SK-N-SH (cell line): ENCODE results near the gene PTPN14. TPM values are rescaled to one million over a fixed set of nuclear protein-coding genes. Genes with fewer than 3 reads are reported as not detected.
"Not testable (repeated sequence)": the region's sequence is repeated elsewhere in the genome, so short reads cannot be mapped to it uniquely, and the experiment has no call there.

Experiments used
- CTCF ChIA-PET: fragments of 300-600, 350-600 bp; formaldehyde crosslinking; extraction: SDS; loops from one replicate; lab custom pipeline; 2021; lab: Yijun Ruan, JAX
- POLR2A ChIA-PET: fragments of 350-600 bp; sonication (Branson Sonifier 250); formaldehyde crosslinking; extraction: SDS; loops from one replicate; lab custom pipeline; 2020; ENCODE audit warnings: antibody characterized with exemption, inconsistent platforms; lab: Yijun Ruan, JAX
- DNase-seq: peaks from one replicate; pipeline ENCODE4 v3.0.0; 2012
- H2AFZ ChIP-seq: fragments of 200-600 bp; sonication (generic); 2 replicates; pipeline ENCODE4 v1.8.1; 2016; ENCODE audit warnings: antibody characterized with exemption, mild to moderate bottlenecking, low read depth
- H3F3A ChIP-seq: fragments of 200-600 bp; sonication (generic); replicated peaks from 2 replicates; pipeline ENCODE3; 2016; ENCODE audit warnings: antibody characterized with exemption, mild to moderate bottlenecking; ENCODE audit not compliant: insufficient read depth
- H3K27ac ChIP-seq, 2 experiments: fragments of 200-500 bp in 1 of 2; fragments of 200-600 bp in 1 of 2; sonication (Bioruptor generic) in 1 of 2; sonication (generic), shearing (Covaris generic) in 1 of 2; 2 replicates each; pipeline versions ENCODE4 v1.5.1 to v1.6.1; 2014 to 2016; ENCODE audit warnings: low read depth in 2 of 2, inconsistent platforms in 1 of 2, low read length in 1 of 2, mild to moderate bottlenecking in 1 of 2, mixed read lengths in 1 of 2
- H3K27me3 ChIP-seq: fragments of 200-600 bp; sonication (generic), shearing (Covaris generic); 2 replicates; pipeline ENCODE4 v1.6.1; 2016; ENCODE audit warnings: mixed run types; ENCODE audit not compliant: insufficient read depth
- H3K36me3 ChIP-seq, 2 experiments: fragments of 200-500 bp in 1 of 2; fragments of 200-600 bp in 1 of 2; sonication (Bioruptor generic) in 1 of 2; sonication (generic) in 1 of 2; replicated peaks in 1 of 2; 2 replicates each; pipeline versions ENCODE3 to v1.5.1; 2014 to 2016; ENCODE audit warnings: low read length in 1 of 2, mild to moderate bottlenecking in 1 of 2; ENCODE audit not compliant: insufficient read depth in 2 of 2, control insufficient read depth in 1 of 2
- H3K4me1 ChIP-seq, 2 experiments: fragments of 200-500 bp in 1 of 2; fragments of 200-600 bp in 1 of 2; sonication (Bioruptor generic) in 1 of 2; sonication (generic), shearing (Covaris generic) in 1 of 2; 2 replicates each; pipeline versions ENCODE4 v1.5.1 to v1.6.1; 2014 to 2016; ENCODE audit warnings: low read depth in 1 of 2, low read length in 1 of 2, mixed run types in 1 of 2; ENCODE audit not compliant: insufficient read depth in 2 of 2, control insufficient read depth in 1 of 2
- H3K4me2 ChIP-seq: fragments of 200-600 bp; sonication (generic), shearing (Covaris generic); 2 replicates; pipeline ENCODE4 v1.6.1; 2017; ENCODE audit warnings: mixed run types
- H3K4me3 ChIP-seq, 2 experiments: fragments of 200-500 bp in 1 of 2; fragments of 200-600 bp in 1 of 2; sonication (Bioruptor generic) in 1 of 2; sonication (generic), shearing (Covaris generic) in 1 of 2; 2 replicates each; pipeline versions ENCODE4 v1.5.1 to v1.8.1; 2014 to 2016; ENCODE audit warnings: low read depth in 2 of 2, inconsistent platforms in 1 of 2, low read length in 1 of 2, mild to moderate bottlenecking in 1 of 2, mixed read lengths in 1 of 2, moderate library complexity in 1 of 2
- H3K79me2 ChIP-seq: fragments of 200-600 bp; sonication (generic); 2 replicates; pipeline ENCODE4 v1.8.1; 2017; ENCODE audit warnings: mild to moderate bottlenecking; ENCODE audit not compliant: insufficient read depth
- H3K9ac ChIP-seq: fragments of 200-600 bp; sonication (generic); 2 replicates; pipeline ENCODE4 v1.6.1; 2017; ENCODE audit warnings: mixed run types
- H3K9me2 ChIP-seq: fragments of 200-600 bp; sonication (generic); 2 replicates; pipeline ENCODE4 v1.6.1; 2017; ENCODE audit warnings: mixed run types
- H3K9me3 ChIP-seq: fragments of 200-600 bp; sonication (generic); 2 replicates; pipeline ENCODE4 v1.6.1; 2017; ENCODE audit warnings: mixed run types, mild to moderate bottlenecking, moderate library complexity
- H4K20me1 ChIP-seq: fragments of 200-600 bp; sonication (generic); 2 replicates; pipeline ENCODE4 v1.6.1; 2017; ENCODE audit warnings: mild to moderate bottlenecking, mixed run types; ENCODE audit not compliant: insufficient read depth
- CTCF ChIP-seq: fragments of 200-600 bp; sonication (generic); IDR thresholded peaks from 2 replicates; pipeline ENCODE4 v1.6.1; 2017; ENCODE audit warnings: antibody characterized with exemption, mild to moderate bottlenecking, moderate library complexity
- ELF1 ChIP-seq: IDR thresholded peaks from 2 replicates; pipeline ENCODE4 v1.4.0; 2012
- EP300 ChIP-seq, 2 experiments: IDR thresholded peaks; 2 replicates each; pipeline versions ENCODE4 v1.4.0 to v1.6.1; 2012; ENCODE audit warnings: borderline replicate concordance in 1 of 2, low read depth in 1 of 2, low read length in 1 of 2
- EZH2phosphoT487 ChIP-seq: fragments of 200-600 bp; sonication (generic); IDR thresholded peaks from 2 replicates; pipeline ENCODE4 v1.6.1; 2017; ENCODE audit warnings: low read depth, mixed run types, mild to moderate bottlenecking, antibody characterized with exemption, moderate library complexity, borderline replicate concordance
- FOXM1 ChIP-seq: IDR thresholded peaks from 2 replicates; pipeline ENCODE4 v1.4.0; 2012; ENCODE audit warnings: low read depth, mild to moderate bottlenecking
- JUND ChIP-seq: IDR thresholded peaks from 2 replicates; pipeline ENCODE4 v1.4.0; 2012
- MAX ChIP-seq: IDR thresholded peaks from 2 replicates; pipeline ENCODE4 v1.4.0; 2012; ENCODE audit warnings: low read depth
- MXI1 ChIP-seq: IDR thresholded peaks from 2 replicates; pipeline ENCODE4 v1.6.1; 2012; ENCODE audit warnings: mild to moderate bottlenecking, low read depth, low read length, improper control_type of control experiment
- NFIC ChIP-seq: IDR thresholded peaks from 2 replicates; pipeline ENCODE4 v1.4.0; 2012; ENCODE audit warnings: borderline replicate concordance
- NRF1 ChIP-seq: IDR thresholded peaks from 2 replicates; pipeline ENCODE4 v1.6.1; 2012; ENCODE audit warnings: low read depth, mild to moderate bottlenecking, low read length
- RAD21 ChIP-seq: IDR thresholded peaks from 2 replicates; pipeline ENCODE4 v1.6.1; 2012; ENCODE audit warnings: mild to moderate bottlenecking, low read length
- RFX5 ChIP-seq: IDR thresholded peaks from 2 replicates; pipeline ENCODE4 v1.6.1; 2012; ENCODE audit warnings: mild to moderate bottlenecking, improper control_type of control experiment, low read length
- TCF12 ChIP-seq: IDR thresholded peaks from 2 replicates; pipeline ENCODE4 v1.4.0; 2012
- USF1 ChIP-seq: IDR thresholded peaks from 2 replicates; pipeline ENCODE4 v1.4.0; 2012; ENCODE audit warnings: low read depth, borderline replicate concordance
- USF2 ChIP-seq: fragments of 150-350 bp; IDR thresholded peaks from 2 replicates; pipeline ENCODE4 v1.6.1; 2017; ENCODE audit warnings: antibody characterized with exemption, low read length, low read depth, borderline replicate concordance
- YY1 ChIP-seq: IDR thresholded peaks from 2 replicates; pipeline ENCODE4 v1.4.0; 2012; ENCODE audit warnings: low read depth, mild to moderate bottlenecking
- WGBS: methylation state at CpG from one replicate; pipeline ENCODE4 v1.1.6; 2017; ENCODE audit warnings: low lambda C conversion rate; 5-methylcytosine and 5-hydroxymethylcytosine counted together
- polyA plus RNA-seq, 3 experiments: library from polyadenylated mRNA; depleted of rRNA; stranded (reverse); fragments of >200 nt; gene quantifications; 2 replicates each; pipeline ENCODE4 v1.2.3, GENCODE V29; 2012

Gene PTPN14
- polyA plus RNA-seq, 1 of the 3 experiments (the other 2 are of a cell fraction): 12.8 TPM

- Histone ChIP-seq H3K36me3 (peaks cover 0 to 29% of the 10 kb centered on the region in 2 experiments), H3K4me3 (no peak overlapping the region), H4K20me1 (peaks cover 30% of the 10 kb centered on the region), H3K79me2 (peaks cover 100% of the 10 kb centered on the region), H2AFZ (no peak overlapping the region), H3K27me3 (no peaks in the 10 kb centered on the region), H3K9me3 (no peaks in the 10 kb centered on the region), H3K27ac (no peak overlapping the region), H3K4me1 (peaks cover 6 to 35% of the 10 kb centered on the region in 2 experiments; a peak in 3 of 4 replicates), H3K9ac (no peak overlapping the region), H3K4me2 (no peak overlapping the region), H3K9me2 (no peaks in the 10 kb centered on the region), H3F3A (peaks cover 10% of the 10 kb centered on the region)
- TF ChIP-seq JUND: no peak
- TF ChIP-seq FOXM1: no peak
- no peak for TF ChIP-seq CTCF
- TF ChIP-seq NFIC: no peak
- ChIA-PET POLR2A (no interaction called here), CTCF (no interaction called here)
- DNase-seq: no peak
Observed at GRCh38 chr1:214510477-214510876, 40.9 kb downstream of the PTPN14 start.

GRCh38 chr1:214509622-214510021 lies 41.8 kb downstream of the PTPN14 start:
- not testable (repeated sequence) for H3K4me2 ChIP-seq
- WGBS: 88% methylated on average over 3 of the region's 3 CpGs

DNA sequence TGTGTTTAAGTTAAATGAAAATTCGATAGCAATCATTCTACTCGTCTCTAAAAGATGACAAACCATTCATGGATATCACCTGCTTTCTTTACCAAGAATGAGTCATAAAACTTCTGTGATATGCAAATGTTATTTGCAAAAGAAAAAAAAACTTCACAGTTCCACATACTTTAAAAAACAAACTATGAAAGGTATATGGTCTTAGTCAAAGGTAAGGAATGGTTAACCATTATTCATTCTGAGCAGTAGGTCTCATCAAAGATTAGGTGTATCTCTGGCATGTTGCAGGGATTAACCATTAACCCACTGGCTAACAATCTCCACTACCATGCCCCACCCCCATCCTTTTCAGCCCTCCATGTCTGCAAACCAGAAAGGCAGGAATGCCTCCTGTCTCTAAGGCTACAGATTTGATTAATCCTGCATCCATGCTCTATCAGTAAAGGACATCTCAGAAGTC lies 44.4 kb downstream of the PTPN14 start:
- CTCF ChIA-PET: no interaction called here
- POLR2A ChIA-PET: no interaction called here
- Histone ChIP-seq H2AFZ (no peak overlapping the region), H3K9me2 (no peaks in the 10 kb centered on the region), H3K4me1 (peaks cover 6 to 29% of the 10 kb centered on the region in 2 experiments; a peak in 3 of 4 replicates), H3K27me3 (no peaks in the 10 kb centered on the region), H3K4me3 (no peak overlapping the region), H3K36me3 (peaks cover 0 to 30% of the 10 kb centered on the region in 2 experiments), H3K27ac (no peak overlapping the region), H3K9ac (no peak overlapping the region), H3K79me2 (peaks cover 100% of the 10 kb centered on the region), H3F3A (peaks cover 6% of the 10 kb centered on the region), H4K20me1 (peaks cover 55% of the 10 kb centered on the region), H3K4me2 (peak overlapping the region; percentile 25; the same call in 1 of the 2 replicates), H3K9me3 (no peaks in the 10 kb centered on the region)
- no peak for DNase-seq
- 39% methylated on average over 2 of the region's 2 CpGs for whole genome bisulfite sequencing
- no peak for TF ChIP-seq ELF1
- no peak for TF ChIP-seq MAX
- no peak for TF ChIP-seq CTCF
- no peak for TF ChIP-seq NRF1
- TF ChIP-seq USF2: no peak
- TF ChIP-seq MXI1: no peak
- no peak for TF ChIP-seq YY1
- no peak for TF ChIP-seq USF1
- TF ChIP-seq TCF12: no peak
- TF ChIP-seq RAD21: no peak
- no peak for TF ChIP-seq EP300 (IDR thresholded peaks at IDR 0.05; ENCODE audit: borderline replicate concordance in 1 of 2, low read depth in 1 of 2, low read length in 1 of 2)
- no peak for TF ChIP-seq EZH2phosphoT487
- no peak for TF ChIP-seq RFX5

More at GRCh38 chr1:214509622-214510021, 41.8 kb downstream of the PTPN14 start:
- CTCF ChIA-PET, H3K4me3 ChIP-seq, H3F3A ChIP-seq, POLR2A ChIA-PET, H2AFZ ChIP-seq, H3K9me3 ChIP-seq, H3K9ac ChIP-seq, H3K9me2 ChIP-seq, H3K27me3 ChIP-seq, H3K27ac ChIP-seq, DNase-seq: not testable (repeated sequence)
- Histone ChIP-seq H3K79me2 (peaks cover 100% of the 10 kb centered on the region), H4K20me1 (peaks cover 39% of the 10 kb centered on the region), H3K36me3 (peaks cover 0 to 35% of the 10 kb centered on the region in 2 experiments), H3K4me1 (peaks cover 6 to 30% of the 10 kb centered on the region in 2 experiments; a peak in 3 of 4 replicates)
